ENCODE data around the gene CRADD.

Gene CRADD

DNA sequence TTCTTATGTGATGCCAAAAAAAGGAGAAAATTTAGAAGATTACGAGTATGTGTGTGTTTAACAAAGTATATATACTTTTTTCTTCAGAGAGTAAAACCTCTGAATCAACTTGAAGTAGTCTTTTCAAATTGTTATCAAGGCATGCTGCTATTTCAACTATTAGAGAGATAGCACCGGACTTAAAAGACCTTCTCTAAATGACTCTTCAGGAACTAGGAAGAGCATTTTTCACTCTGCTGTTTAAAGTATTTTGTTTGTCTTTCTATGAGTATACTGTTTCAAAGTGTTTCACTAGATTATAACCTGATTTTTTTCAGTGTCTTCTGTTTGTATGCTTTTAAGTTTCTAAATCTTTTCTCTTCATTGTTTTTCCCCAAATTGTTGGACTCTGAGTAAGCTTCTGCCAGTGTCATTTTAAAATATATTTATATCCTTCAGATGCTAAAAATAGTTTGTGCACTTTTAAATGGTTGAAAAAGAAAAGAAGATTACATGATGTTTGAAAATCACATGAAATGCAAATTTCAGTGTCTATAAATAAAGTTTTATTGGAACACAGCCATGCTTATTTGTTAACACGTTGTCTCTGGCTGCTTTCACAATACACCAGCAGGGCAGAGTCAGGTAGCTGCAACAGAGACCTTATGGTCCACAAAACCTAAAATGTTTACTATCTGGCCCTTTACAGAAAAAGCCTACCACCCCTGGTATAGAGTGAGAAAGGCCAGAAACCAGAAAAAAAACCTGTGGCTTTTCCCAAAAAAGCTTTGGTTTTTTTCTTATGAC, 21.3 kb downstream of the CRADD start:
- no peak for TF ChIP-seq ZBTB7A (IDR thresholded peaks at IDR 0.05; ENCODE audit: low read depth)
- TF ChIP-seq TCF12 (IDR thresholded peaks at IDR 0.05; ENCODE audit: low read depth): no peak
- no peak for TF ChIP-seq MAX (IDR thresholded peaks at IDR 0.05)
- TF ChIP-seq EP300 (IDR thresholded peaks at IDR 0.05; ENCODE audit: borderline replicate concordance): no peak
- TF ChIP-seq TAF1 (IDR thresholded peaks at IDR 0.05; ENCODE audit: low read depth): no peak
- TF ChIP-seq CEBPB (IDR thresholded peaks at IDR 0.05): no peak
- no peak for TF ChIP-seq NFIC (IDR thresholded peaks at IDR 0.05)
- TF ChIP-seq REST (IDR thresholded peaks at IDR 0.05; ENCODE audit: low read depth): no peak
- no peak for TF ChIP-seq RAD21 (IDR thresholded peaks at IDR 0.05; ENCODE audit: low read depth)
- TF ChIP-seq CREB1 (IDR thresholded peaks at IDR 0.05; ENCODE audit: low read depth): no peak
- no peak for TF ChIP-seq EGR1 (IDR thresholded peaks at IDR 0.05)
- TF ChIP-seq FOXM1 (IDR thresholded peaks at IDR 0.05; ENCODE audit: borderline replicate concordance, low read depth): no peak
- TF ChIP-seq YY1 (IDR thresholded peaks at IDR 0.05; ENCODE audit: low read depth): no peak
- TF ChIP-seq TEAD4 (IDR thresholded peaks at IDR 0.05): no peak
- TF ChIP-seq USF1 (IDR thresholded peaks at IDR 0.05): no peak

- TF ChIP-seq CREB1 (IDR thresholded peaks at IDR 0.05; ENCODE audit: low read depth) (no peak), REST (IDR thresholded peaks at IDR 0.05; ENCODE audit: low read depth) (no peak), EGR1 (IDR thresholded peaks at IDR 0.05) (no peak), RAD21 (IDR thresholded peaks at IDR 0.05; ENCODE audit: low read depth) (no peak), TEAD4 (IDR thresholded peaks at IDR 0.05) (no peak), NFIC (IDR thresholded peaks at IDR 0.05) (no peak)
These were observed 22.3 kb downstream of the CRADD start for GRCh38 chr12:93699271-93700145.

GRCh38 chr12:93702707-93703315, 25.6 kb downstream of the CRADD start:
- no peak for TF ChIP-seq ZBTB7A (IDR thresholded peaks at IDR 0.05; ENCODE audit: low read depth)
- no peak for TF ChIP-seq CREB1 (IDR thresholded peaks at IDR 0.05; ENCODE audit: low read depth)
- TF ChIP-seq TEAD4 (IDR thresholded peaks at IDR 0.05): no peak
- no peak for TF ChIP-seq TCF12 (IDR thresholded peaks at IDR 0.05; ENCODE audit: low read depth)
- TF ChIP-seq TAF1 (IDR thresholded peaks at IDR 0.05; ENCODE audit: low read depth): no peak
- TF ChIP-seq EGR1 (IDR thresholded peaks at IDR 0.05): no peak
- TF ChIP-seq MAX (IDR thresholded peaks at IDR 0.05): no peak
- no peak for TF ChIP-seq YY1 (IDR thresholded peaks at IDR 0.05; ENCODE audit: low read depth)
- no peak for TF ChIP-seq CEBPB (IDR thresholded peaks at IDR 0.05)
- TF ChIP-seq REST (IDR thresholded peaks at IDR 0.05; ENCODE audit: low read depth): no peak
- no peak for TF ChIP-seq FOXM1 (IDR thresholded peaks at IDR 0.05; ENCODE audit: borderline replicate concordance, low read depth)
- no peak for TF ChIP-seq RAD21 (IDR thresholded peaks at IDR 0.05; ENCODE audit: low read depth)
- no peak for TF ChIP-seq USF1 (IDR thresholded peaks at IDR 0.05)
- TF ChIP-seq EP300 (IDR thresholded peaks at IDR 0.05; ENCODE audit: borderline replicate concordance): no peak
- TF ChIP-seq NFIC (IDR thresholded peaks at IDR 0.05): no peak
